ENCODE results near the gene ANK3.

DNA sequence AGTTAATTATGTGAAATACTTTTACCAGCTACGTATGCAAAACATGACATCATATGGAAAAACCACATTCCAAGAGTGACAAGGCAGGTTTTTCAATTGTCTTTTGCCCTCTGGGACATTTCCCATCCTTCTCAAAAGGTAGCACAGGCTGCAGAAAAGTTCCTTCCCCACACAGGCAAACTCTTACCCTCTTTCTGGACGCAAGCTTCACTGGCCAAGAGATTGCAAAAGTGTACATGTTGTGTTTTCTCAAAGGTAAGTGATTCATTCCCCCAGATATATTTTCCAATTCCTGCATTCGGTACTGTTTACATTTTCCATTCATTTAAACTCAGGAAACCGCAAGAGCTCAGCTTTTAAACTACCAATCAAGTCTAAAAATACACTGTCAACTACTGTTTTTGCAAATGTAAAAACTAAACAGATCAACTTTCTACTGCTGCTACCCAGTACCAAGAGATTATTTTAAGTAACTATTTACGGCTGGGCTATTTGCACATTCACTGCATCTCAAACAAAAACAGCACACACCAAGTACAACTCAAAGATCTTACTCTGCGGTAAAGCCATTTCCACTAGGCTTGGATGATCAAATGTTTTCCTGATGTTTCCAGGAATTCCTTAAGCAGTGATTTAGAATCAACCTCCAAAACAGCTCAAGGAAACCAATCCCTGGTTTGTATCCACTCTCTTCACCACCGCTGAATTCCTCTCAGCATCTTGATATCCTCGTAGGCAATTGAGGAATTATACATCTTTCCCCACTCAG, 249.7 kb downstream of the ANK3 start:
- TF ChIP-seq, protein P1, sequence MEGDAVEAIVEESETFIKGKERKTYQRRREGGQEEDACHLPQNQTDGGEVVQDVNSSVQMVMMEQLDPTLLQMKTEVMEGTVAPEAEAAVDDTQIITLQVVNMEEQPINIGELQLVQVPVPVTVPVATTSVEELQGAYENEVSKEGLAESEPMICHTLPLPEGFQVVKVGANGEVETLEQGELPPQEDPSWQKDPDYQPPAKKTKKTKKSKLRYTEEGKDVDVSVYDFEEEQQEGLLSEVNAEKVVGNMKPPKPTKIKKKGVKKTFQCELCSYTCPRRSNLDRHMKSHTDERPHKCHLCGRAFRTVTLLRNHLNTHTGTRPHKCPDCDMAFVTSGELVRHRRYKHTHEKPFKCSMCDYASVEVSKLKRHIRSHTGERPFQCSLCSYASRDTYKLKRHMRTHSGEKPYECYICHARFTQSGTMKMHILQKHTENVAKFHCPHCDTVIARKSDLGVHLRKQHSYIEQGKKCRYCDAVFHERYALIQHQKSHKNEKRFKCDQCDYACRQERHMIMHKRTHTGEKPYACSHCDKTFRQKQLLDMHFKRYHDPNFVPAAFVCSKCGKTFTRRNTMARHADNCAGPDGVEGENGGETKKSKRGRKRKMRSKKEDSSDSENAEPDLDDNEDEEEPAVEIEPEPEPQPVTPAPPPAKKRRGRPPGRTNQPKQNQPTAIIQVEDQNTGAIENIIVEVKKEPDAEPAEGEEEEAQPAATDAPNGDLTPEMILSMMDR (IDR thresholded peaks at IDR 0.05), result no peak
- TF ChIP-seq POLR2A (IDR thresholded peaks at IDR 0.05), result no peak
